Esophagus squamous epithelium (tissue), 4 donors: Measurements from ENCODE around the gene MYRFL.

ENCODE experiments used
- CTCF ChIP-seq, 6 experiments: fragments of 450-650 bp in 4 of 6; fragments of 200-600 bp in 2 of 6; sonication (generic) in 2 of 6; IDR thresholded peaks; one replicate each; pipeline ENCODE4 v1.5.1; 2016 to 2019; ENCODE audit warnings: antibody characterized with exemption in 6 of 6, mild to moderate bottlenecking in 4 of 6, moderate library complexity in 4 of 6
- POLR2A ChIP-seq, 4 donors: fragments of 450-650 bp; IDR thresholded peaks; one replicate each; pipeline ENCODE4 v1.6.1; 2017; ENCODE audit warnings: antibody characterized with exemption in 4 of 4, mild to moderate bottlenecking in 4 of 4, moderate library complexity in 3 of 4

- TF ChIP-seq CTCF (IDR thresholded peaks at IDR 0.05) (no peak), POLR2A (IDR thresholded peaks at IDR 0.05) (no peak)
Measured at GRCh38 chr12:69927164-69927563, 102.1 kb downstream of the MYRFL start.
